ENCODE measurements around the gene FADS1. TPM values are rescaled to one million over a fixed set of nuclear protein-coding genes. Genes with fewer than 3 reads are reported as not detected.

The FADS1 gene
- total and polyA plus RNA-seq, 2 experiments from 2014 or later = 74.9 to 119 TPM

- no peak for TF ChIP-seq NANOG (IDR thresholded peaks at IDR 0.05; ENCODE audit: borderline replicate concordance)
- TF ChIP-seq EZH2 (IDR thresholded peaks at IDR 0.05; ENCODE audit: low read depth, unreplicated experiment) = no peak
- TF ChIP-seq ZNF462 (CRISPR knock-in tag; IDR thresholded peaks at IDR 0.05) = no peak
- no peak for TF ChIP-seq EZH2phosphoT487 (IDR thresholded peaks at IDR 0.05; ENCODE audit: unreplicated experiment)
- TF ChIP-seq POLR2AphosphoS5 (IDR thresholded peaks at IDR 0.05; ENCODE audit: low read depth) = no peak
- no peak for TF ChIP-seq JUNB (IDR thresholded peaks at IDR 0.05; ENCODE audit: unreplicated experiment)
- TF ChIP-seq, protein P1, sequence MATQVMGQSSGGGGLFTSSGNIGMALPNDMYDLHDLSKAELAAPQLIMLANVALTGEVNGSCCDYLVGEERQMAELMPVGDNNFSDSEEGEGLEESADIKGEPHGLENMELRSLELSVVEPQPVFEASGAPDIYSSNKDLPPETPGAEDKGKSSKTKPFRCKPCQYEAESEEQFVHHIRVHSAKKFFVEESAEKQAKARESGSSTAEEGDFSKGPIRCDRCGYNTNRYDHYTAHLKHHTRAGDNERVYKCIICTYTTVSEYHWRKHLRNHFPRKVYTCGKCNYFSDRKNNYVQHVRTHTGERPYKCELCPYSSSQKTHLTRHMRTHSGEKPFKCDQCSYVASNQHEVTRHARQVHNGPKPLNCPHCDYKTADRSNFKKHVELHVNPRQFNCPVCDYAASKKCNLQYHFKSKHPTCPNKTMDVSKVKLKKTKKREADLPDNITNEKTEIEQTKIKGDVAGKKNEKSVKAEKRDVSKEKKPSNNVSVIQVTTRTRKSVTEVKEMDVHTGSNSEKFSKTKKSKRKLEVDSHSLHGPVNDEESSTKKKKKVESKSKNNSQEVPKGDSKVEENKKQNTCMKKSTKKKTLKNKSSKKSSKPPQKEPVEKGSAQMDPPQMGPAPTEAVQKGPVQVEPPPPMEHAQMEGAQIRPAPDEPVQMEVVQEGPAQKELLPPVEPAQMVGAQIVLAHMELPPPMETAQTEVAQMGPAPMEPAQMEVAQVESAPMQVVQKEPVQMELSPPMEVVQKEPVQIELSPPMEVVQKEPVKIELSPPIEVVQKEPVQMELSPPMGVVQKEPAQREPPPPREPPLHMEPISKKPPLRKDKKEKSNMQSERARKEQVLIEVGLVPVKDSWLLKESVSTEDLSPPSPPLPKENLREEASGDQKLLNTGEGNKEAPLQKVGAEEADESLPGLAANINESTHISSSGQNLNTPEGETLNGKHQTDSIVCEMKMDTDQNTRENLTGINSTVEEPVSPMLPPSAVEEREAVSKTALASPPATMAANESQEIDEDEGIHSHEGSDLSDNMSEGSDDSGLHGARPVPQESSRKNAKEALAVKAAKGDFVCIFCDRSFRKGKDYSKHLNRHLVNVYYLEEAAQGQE (IDR thresholded peaks at IDR 0.05; ENCODE audit: unreplicated experiment) = no peak
- no peak for TF ChIP-seq STAT1 (IDR thresholded peaks at IDR 0.05; ENCODE audit: unreplicated experiment)
- TF ChIP-seq CREB1 (CRISPR knock-in tag; IDR thresholded peaks at IDR 0.05; ENCODE audit: low read depth) = no peak
- TF ChIP-seq ZNF114 (CRISPR knock-in tag; IDR thresholded peaks at IDR 0.05) = no peak
- TF ChIP-seq ZNF331 (CRISPR knock-in tag; IDR thresholded peaks at IDR 0.05; ENCODE audit: low read depth) = no peak
- Mint-ChIP-seq H3K27me3 (ENCODE audit: insufficient read depth, low read depth, poor library complexity) (peaks cover 19% of the 10 kb centered on the region), H3K9me3 (no peaks in the 10 kb centered on the region), H3K27ac (peak overlapping the region; percentile 96), H3K4me1 (peaks cover 66% of the 10 kb centered on the region), H3K36me3 (ENCODE audit: low read depth) (peaks cover 42% of the 10 kb centered on the region), H3K4me3 (peak overlapping the region; percentile 53; the same call in 2 of the 3 replicates)
- H3K9me2 ChIP-seq (ENCODE audit: insufficient read depth) = no peaks in the 10 kb centered on the region
- peak overlapping the region; percentile 100 for H3K4me2 ChIP-seq
- H3K27me3 ChIP-seq (ENCODE audit: insufficient read depth) = no peaks in the 10 kb centered on the region
- H3K4me3 ChIP-seq = no peak overlapping the region
- DNase-seq (ENCODE audit: low spot score) = no peak
- peaks cover 44% of the 10 kb centered on the region for H3F3A ChIP-seq (replicated peaks; ENCODE audit: low read depth)
- ATAC-seq = no peak
- H4K20me1 ChIP-seq (replicated peaks; ENCODE audit: insufficient read depth) = peaks cover 50% of the 10 kb centered on the region
- H3K36me3 ChIP-seq (ENCODE audit: insufficient read depth) = peaks cover 4% of the 10 kb centered on the region; the same call in 1 of the 2 replicates
- peak overlapping the region; percentile 97 for H3K27ac ChIP-seq (ENCODE audit: low read depth)
- H2AFZ ChIP-seq = no peak overlapping the region
- H3K4me1 ChIP-seq (ENCODE audit: insufficient read depth) = peaks cover 64% of the 10 kb centered on the region
- H3K79me2 ChIP-seq (replicated peaks; ENCODE audit: insufficient read depth) = peaks cover 93% of the 10 kb centered on the region
Observed at GRCh38 chr11:61832754-61833153, 16.0 kb upstream of the FADS1 start.
